GM18498 (cell line): Measurements from ENCODE around the gene NFX1.
A peak's percentile ranks its signal among the peaks of the same experiment; 100 is the strongest.

Experiments
- ATAC-seq: cut with Tn5 transposase; IDR thresholded peaks from one replicate; pipeline ENCODE4 v1.9.1; 2021; ENCODE audit warnings: mild to moderate bottlenecking, moderate library complexity; ENCODE audit not compliant: unreplicated experiment

The NFX1 gene

DNA sequence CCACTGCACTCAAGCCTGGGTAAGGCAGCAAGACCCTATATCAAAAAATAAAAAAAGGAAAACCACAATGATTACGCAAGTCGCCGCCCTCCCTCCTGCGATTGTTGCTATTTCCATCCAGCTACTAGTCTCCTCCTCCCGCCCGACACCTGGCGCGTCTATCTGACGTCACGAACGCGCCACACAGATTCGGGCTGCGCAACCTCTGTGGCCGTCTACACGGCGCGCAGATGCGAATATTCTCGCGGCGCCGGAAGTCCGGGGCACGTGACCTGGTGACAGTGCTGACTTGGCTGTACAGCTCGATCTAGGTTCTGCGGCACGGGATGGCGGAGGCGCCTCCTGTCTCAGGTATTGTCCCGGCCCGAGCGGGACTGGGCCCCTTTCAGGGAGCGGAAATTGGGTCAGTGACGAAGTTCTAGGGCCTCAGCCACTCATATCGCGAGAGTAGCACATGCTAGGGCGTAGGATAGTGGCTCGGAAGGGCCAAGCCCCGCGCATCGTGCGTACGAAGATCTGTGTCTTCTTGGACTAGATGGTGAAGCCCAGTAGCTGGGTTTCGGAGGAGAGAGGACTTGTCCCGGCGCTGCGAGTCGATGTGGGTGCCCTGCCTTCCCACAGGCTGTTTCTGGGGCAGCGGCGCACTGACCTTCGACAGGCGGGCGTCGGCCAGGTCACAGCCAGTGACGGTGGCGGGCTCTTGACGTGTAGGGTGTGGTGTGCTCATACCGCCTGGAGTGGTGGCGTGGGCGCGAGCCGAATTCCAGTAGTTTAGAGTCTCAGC is at the start of gene NFX1:
Gene NFX1 (plus strand): TSS at position 270 of the 784 bp plus-strand sequence. CDS start 57 bp downstream, at position 327.
- ATAC-seq: peak; percentile 88

DNA sequence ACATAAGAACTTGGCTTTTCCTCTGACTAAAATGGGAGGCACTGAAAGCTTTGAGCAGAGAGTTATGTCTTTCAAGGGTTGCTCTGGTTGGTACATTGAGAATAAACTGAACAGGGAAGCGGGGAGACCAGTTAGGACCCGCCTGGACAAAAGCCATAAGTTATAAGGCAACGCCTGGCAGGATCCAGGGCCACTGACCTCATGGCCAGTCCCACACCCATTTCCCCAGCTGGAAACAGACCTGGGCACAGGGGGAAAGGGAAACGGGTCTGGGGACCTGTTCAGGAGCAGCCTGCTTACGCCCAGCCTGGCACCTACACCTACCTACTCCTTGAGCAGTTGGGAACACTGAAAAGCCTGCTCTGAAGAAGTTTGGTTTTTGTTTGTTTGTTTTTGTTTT is 49.0 kb upstream of the NFX1 start:
- ATAC-seq: no peak

DNA sequence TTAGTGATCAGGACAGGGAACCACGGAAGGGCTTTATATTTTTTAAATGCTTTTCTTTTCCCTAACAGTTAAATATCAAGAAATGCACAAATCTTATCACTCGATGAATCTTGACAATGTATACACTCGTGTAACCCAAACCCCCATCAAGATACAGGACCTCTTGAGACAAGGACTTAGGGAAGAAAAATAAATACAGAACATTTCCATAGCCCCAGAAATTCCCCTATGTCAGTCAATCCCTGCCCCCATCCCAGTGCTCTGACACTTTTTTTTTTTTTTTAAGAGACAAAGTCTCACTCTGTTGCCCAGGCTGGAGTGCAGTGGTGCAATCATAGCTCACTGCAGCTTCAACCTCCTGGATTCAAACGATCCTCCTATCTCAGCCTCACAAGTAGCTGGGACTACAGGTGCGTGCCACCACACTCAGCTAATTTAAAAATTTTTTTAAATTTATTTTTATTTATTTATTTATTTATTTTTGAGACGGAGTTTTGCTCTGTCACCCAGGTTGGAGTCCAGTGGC is 47.6 kb upstream of the NFX1 start:
- ATAC-seq: no peak

DNA sequence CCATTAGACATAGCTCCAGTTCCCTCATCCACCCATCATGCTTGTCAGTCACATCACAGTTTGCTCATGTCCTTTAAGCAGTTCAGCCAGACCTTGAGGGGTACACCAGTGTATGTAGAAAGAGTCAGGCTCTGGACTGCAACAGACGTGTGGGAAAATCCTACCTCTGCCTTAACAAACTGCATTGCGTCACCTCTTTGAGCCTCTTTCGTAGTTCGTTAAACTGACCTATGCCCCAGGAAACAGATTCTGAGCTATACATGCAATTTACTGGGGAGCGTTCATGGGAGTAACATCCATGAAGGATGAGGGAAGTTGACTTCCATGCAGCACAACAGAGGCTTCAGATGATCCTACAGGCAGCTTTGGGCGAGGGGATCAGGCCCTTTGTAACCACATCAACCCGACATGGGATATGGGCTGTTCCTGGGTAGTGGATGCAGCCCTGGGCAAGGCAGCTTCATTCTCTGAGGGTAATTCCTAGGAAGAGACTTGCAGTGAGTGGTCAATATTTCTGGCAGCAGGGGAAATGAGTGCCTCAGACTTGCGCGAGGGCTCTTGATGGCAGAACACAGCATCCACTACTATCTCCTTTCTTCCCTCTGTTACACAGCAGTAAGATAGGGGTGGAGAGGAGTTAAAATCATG is 46.1 kb upstream of the NFX1 start:
- no peak for ATAC-seq

DNA sequence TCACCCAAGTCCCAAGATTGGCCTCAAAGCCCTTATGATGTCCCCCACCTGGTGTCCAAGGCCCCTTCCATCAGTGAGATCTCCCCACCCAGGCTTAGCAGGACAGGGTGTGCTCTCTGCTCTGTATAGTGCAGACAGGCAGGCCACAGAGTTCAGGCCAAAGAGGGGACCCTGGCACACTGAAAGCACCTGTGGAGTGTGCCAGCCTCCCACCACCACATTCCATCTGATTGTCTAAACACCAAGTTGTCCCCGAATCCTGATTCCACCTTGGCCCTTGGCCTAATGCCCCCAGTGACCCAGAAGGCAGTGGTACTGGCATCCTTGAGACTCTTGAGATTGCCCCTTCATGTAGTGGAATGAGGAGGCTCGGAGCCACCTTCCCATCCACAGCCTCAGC is 45.0 kb upstream of the NFX1 start:
- ATAC-seq: no peak

DNA sequence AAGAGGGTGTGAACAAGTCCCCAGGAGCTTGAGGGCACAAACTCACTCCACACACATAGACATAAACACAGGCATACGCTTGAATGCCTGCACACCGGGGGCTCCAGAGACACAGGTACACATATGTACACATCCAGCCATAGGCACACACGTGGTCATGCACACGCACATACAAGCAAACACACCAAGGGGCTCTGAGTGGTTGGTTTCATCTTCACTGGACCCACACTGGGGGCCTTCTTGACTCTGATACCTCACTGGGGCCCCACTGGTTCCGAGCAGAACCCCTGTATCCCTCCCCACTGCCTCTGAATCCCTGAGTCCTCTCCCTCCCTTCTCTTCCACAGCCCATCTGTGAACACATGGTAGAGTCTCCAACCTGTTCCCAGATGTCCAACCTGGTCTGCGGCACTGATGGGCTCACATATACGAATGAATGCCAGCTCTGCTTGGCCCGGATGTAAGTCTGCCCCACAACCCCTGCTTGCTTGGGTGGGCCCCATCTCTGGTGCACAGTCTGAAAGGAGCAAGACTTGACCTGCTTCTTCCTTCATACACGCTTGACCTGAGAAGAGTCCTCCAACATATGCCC is 44.0 kb upstream of the NFX1 start:
- ATAC-seq: no peak

DNA sequence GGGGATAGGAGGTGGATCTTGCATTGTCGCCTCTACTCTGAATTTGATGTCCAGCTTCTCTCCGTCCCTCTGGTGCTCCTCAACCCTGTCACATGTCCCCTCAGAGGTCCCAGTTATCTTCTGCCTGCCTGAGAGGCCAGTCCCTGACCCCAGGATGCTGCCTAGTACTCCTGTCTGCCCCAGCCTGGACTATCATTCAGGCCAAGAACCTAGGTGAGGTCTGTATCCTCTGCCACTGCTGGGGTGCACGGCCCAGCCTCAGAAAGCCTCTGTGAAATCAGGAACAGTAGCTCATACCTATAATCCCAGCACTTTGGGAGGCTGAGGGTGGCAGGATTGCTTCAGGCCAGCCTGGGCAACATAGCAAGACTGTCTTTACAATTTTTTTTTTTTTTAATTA is 41.7 kb upstream of the NFX1 start:
- peak; percentile 11 for ATAC-seq

DNA sequence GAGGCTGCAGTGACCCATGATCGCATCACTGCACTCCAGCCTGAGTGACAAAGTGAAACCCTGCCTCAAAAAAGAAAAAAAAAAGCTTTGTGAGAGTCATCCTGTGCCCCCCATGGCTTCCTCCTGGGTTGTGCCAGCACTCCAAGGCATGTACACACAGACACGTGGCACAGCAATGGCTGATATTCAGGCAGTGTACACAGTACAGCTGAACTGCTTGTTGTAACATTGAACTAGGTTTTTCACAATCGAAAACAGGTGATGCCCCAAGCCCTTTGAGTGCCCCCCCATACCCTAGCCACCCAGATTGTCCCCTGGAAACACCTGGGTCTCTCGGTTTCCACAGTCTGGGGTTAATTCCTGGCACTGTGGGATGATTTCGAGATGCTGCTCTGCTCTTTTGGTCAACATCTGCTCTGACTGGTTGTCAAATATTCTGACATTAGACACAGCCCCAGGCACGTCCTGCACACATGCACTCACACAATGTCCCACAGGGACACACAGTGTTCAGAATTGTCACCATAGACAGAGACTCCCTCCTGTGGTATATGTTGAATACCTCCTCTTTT is 41.1 kb upstream of the NFX1 start:
- ATAC-seq: peak; percentile 62

DNA sequence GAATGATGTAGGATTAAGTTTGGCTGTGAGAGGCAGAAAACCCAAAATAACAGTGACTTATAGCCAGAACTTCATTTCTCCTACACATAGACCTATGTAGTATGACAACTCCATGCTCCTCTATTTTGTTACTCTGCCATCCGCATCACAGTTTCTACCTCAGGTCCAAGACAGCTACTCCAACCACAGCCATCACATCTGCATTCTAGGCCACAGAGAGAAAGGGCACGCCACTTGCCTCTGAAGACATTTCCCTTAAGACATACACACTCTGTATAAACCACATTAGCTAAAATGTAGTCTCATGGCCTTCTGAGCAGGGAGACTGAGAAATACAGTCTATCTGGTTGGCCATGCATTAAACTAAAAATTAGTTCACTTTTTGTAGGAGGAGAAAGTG is 40.3 kb upstream of the NFX1 start:
- no peak for ATAC-seq

DNA sequence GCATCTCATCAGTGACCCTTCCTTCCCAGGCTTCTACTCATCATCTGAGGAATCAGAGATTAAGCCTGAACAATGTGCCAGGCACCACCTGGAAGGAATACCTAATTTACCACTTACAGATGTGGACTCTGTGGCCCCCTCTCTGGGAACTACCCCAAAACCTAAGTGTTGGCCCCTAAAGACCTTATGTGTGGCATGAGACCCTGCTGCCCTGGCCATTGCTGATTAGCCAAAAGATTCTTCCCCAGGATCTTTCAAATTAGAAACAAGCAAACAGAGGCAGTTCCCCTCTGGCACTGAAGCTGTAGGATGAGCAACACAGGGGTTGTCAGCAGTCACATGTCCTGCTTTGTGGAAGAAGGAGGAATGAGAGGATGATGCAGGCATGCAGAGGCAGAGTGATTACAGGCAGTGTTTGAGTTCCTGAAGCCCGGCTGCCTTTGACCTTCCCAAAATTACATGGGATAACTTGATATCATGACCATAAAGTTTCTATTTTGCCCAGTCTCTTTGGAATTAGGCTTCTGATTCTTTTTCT is 39.8 kb upstream of the NFX1 start:
- no peak for ATAC-seq

DNA sequence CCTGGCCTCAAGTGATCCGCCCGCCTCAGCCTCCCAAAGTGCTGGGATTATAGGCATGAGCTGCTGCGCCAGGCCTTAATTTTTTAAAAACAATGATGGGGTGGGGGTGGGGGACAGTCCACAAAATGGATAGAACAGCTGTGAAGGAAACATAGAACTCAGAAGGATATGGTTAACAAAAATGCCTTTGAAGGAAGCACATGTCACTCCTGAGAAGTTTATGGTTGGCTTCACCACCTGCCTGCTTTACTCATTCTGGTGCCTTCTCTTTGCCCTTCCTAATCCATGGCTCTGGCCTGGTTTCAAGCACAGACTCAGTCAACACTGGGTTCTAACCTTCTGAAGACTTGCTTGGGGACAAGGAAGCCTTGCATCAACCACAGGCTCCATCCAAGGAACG is 36.1 kb upstream of the NFX1 start:
- ATAC-seq: no peak

DNA sequence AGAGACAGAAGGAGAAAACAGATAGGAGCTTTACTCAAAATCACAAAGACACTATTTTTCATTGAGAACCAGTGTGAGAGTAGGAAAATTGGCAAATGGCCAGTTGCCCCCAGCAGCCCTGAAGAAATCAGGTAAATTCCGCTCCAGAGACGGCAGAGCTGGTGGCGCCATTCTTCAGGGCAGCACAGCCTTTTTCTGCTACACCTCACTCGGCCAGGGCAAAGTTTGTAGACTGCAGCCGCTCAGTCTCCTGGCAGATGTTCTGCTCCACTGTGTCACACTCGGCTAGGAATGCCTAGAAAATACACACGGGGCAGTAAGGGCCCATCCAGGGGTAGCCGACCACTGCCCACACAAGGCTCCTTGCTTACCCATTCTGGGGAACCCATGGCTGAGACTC is 35.3 kb upstream of the NFX1 start:
- no peak for ATAC-seq

DNA sequence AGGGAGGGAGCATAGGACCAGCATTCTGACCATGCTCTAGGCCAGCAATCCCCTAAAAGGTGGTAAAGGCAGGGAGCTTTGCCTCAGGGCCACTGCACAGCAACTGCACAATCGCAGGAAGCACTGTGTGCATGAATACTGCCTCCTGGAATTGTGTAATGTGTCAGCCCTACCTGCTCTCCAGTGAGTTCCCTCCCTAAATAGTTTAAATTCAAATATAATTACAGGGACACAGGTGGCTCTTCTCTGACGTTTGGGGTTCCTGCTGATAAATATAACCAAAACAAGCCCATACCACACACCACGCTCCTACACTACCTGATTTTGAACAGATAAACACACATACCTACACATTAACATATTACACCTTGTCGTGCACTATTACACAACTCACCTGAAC is 34.8 kb upstream of the NFX1 start:
- ATAC-seq: no peak

DNA sequence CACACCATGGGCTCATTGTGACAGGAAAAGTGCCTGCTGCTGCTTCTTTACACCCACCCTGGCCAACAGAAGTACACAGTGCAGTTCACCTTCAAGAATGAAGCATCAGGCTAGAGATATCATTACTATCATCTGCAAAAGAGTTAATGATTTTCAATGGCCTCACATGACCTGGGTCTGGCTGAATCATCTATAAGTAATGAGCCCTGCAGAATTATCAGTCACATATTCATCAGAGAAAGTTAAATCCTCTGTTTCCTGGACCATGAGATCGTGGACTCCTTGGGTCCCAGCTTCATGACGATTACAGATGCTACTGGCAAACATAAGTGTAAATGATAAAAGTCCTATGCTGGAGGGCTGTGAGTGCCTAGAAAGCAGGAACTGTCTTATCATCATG is 34.1 kb upstream of the NFX1 start:
- no peak for ATAC-seq

DNA sequence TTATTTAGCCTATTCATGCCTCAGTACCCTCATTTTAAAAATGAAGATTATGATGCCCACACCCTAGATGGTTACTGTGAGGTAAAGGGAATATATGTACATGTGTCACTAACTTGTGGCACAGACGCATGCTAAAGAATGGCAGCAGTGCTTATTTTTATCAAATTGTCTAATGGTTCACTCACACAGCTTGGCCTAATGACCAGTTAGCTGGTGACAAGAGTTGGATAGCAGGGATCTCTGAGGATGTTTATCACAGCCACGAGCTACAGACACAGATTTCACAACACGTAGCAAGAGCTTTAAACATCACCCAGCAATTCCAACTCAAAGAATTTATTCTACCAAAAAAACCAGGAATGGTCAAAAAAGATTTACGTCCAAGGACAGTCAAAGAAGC is 33.0 kb upstream of the NFX1 start:
- no peak for ATAC-seq

DNA sequence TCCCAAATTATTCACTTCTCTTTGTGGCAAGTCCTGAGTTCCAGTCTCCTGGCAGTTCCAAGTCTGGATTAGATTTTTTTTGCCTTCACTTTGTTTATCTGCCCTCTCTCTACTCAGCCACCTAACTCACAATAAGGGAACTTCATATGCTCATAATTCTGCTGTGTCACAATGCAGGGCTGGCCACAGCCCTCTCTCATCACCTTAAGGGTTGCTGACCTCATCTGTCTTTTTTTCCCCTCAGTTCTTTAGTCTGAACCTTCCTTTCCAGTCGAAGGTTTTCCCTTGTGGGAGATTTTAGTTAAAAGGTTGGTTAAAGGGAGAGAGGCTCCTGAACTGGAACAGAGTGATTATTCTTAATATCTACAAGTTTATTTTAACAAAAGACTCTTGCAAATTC is 29.9 kb upstream of the NFX1 start:
- ATAC-seq: no peak

DNA sequence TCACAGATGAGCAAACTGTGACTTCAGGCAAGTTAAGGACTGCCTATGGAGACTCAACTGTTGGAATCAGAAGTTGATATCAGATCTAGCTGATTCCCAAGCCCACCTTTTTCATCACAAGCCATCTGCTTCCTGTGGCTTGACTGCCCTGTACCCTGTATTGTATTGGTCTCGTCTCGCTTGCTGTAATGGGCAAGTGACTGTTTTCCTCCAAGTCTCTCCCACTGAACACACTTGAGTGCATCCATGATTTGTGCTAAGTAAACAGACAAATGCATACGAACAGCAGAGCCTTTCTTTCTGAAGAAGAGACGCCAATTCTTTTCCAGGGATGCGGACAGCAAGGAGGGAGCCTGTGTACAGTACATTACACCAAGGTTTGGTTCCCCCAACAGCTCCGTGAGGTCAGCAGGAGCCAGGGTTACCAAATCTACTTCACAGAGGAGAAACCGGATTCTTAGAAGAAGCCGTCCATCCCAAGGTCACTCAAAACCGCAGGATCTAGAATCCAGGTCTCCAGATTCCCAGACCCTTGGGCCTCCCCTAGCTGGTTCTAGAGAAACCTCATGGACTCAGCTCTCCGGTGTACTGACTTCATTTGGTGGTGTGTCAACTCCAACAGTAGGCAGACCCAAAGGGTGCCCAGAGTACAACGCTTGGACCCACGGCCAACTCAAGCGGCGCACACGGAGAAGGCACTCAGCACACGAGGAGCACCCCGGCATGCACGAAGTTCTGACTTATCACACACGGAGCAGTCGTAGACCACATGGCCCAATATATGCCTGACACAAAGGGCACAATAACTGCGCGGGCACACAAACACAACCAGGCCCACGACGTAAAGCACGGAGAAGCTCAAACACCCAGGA is 26.9 kb upstream of the NFX1 start:
- ATAC-seq: peak; percentile 8

DNA sequence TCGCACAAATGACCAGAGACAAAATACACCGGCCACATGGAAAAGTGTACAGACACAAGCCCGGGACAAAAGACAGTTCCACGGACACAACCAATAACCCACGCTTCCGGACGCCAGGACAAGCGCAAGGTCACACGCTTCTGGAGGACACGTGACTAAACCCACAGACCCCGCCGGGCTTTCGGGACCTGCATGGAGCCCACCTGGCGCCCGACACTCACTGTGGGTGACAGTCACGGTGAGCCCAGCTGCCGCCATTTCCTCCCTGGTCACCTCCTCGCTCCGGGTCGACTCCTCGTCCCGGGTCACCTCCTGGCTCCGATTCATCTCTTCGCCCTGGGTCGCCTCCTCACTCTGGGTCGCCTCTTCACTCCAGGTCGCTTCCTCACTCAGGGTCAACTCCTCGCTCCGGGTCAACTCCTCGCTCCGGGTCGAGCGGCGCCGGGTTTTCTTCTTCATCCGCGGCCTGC is 26.3 kb upstream of the NFX1 start:
- peak; percentile 43 for ATAC-seq

DNA sequence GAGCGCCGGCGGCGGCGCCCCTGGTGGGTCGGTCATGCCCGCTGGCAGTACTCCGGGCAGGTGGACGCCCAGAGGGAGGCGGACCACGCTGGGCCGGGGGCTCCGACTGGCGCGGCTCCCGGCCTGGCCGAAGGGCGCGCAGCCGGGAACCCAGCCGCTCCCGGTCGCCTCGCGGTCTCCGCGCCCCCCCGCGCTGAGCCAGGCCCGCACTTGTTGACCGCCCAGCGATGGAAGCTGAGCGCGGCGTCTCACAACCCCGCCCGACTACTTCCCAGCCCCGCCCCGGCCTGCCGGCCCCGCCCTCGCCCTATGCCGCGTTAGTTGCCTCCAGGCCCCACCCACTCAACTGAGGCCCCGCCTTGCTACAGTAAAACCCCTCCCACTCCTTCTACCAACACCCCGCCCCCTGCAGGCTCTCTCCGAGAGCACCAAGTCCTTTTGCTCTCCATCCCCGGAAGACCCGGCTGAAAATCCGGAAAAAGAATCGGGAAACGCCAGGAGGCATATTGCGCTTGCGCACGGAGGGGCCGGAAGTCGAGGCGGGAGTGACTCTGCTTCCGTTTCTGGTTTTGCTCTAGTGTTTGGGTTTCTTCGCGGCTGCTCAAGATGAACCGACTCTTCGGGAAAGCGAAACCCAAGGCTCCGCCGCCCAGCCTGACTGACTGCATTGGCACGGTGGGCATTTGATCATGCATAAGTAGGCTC is 25.7 kb upstream of the NFX1 start, which contains the start of the genes BAG1 and CHMP5:
Gene BAG1 (minus strand): TSS at position 236 of the 705 bp plus-strand sequence.
Gene CHMP5 (plus strand): TSS at position 577 of the 705 bp plus-strand sequence. CDS start 30 bp downstream, at position 607.
- ATAC-seq: peak; percentile 84
